Measurements from ENCODE around the gene C18orf63. TPM values are rescaled to one million over a fixed set of nuclear protein-coding genes. Genes with fewer than 3 reads are reported as not detected.

C18orf63 gene
- not detected for total RNA-seq

DNA sequence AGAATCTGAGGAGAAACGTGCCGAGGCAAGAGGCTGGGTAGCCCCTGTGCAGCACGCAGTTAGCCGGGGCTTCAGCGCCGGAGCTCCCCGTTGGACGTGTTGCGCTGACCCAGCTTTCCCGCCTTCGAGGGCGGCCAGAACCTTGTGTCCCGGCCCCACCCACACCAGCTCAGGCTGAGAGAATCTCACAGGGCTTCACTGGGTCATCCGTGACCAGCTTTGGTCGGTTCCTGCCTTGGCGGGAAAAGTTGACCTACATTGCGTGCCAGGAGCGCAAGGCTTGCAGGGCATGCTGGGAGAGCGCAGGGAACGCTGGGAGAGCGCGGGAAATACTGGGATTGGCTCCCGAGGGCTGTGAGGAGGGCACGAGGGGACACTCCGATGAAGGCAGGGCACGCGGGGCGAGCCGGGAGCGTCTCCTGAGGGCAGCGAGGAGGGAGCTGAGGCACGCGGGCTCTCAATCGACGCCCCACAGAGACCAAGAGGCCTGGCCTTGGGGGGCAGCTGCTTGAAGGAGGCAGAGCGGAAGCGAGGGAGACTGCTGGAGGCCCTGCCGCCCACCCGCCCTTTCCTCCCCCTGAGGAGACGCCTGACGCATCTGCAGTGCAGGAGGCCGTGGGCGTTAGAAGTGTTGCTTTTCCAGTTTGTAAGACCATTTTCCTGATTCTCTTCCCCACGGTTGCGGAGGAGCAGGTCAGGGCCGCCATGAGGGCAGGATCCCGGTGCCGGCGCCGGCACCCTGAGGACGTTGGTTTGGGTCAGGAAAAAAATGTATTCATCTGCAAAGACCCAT lies at the start of gene C18orf63:
Gene C18orf63, plus strand, starts transcription at position 376 of the 793 bp plus-strand sequence. CDS start 2,027 bp downstream, outside the sequence.
- no peak for DNase-seq

DNA sequence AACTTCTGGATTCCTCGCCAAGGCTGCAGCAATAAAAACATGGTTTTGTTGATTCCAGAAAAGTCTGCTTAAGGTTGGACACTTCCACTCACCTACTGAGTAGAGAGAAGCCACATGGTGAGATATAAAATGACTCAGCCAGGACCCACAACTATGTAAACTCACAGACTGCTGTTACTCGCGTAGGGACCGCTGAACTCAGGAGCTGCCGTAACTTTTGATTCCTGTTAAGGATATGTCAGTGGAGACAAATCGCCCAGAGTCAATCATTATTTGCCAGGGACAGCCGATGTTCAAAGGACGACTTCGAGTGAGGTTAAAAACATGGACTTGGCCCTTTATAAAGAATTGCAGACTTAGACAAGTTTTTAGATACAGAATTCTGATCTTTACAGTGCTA lies 49.5 kb upstream of the C18orf63 start:
- Histone ChIP-seq H3K36me3 (replicated peaks in 1 of 2; ENCODE audit: insufficient read depth in 1 of 2, low read depth in 2 of 2) (peaks cover 0 to 5% of the 10 kb centered on the region in 2 donors), H3K4me1 (peaks cover 43% of the 10 kb centered on the region), H3K9me3 (no peaks in the 10 kb centered on the region), H3K27ac (peak overlapping the region in 3 of 4 donors; percentile 15 to 51 (median 45)), H3K4me3 (no peak overlapping the region), H3K27me3 (no peaks in the 10 kb centered on the region)
- WGBS, 2 donors: 21 to 48% methylated on average over 9 of the region's 9 CpGs
- DNase-seq (no peak), ATAC-seq (no peak)
- intact Hi-C loops (cut with DNase I): no loop called here
- TF ChIP-seq, protein P1, sequence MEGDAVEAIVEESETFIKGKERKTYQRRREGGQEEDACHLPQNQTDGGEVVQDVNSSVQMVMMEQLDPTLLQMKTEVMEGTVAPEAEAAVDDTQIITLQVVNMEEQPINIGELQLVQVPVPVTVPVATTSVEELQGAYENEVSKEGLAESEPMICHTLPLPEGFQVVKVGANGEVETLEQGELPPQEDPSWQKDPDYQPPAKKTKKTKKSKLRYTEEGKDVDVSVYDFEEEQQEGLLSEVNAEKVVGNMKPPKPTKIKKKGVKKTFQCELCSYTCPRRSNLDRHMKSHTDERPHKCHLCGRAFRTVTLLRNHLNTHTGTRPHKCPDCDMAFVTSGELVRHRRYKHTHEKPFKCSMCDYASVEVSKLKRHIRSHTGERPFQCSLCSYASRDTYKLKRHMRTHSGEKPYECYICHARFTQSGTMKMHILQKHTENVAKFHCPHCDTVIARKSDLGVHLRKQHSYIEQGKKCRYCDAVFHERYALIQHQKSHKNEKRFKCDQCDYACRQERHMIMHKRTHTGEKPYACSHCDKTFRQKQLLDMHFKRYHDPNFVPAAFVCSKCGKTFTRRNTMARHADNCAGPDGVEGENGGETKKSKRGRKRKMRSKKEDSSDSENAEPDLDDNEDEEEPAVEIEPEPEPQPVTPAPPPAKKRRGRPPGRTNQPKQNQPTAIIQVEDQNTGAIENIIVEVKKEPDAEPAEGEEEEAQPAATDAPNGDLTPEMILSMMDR (IDR thresholded peaks at IDR 0.05): no peak
- TF ChIP-seq POLR2A (IDR thresholded peaks at IDR 0.05): no peak

More for the DNA sequence above, at the start of gene C18orf63:
- H3K27ac ChIP-seq: peak within 1 kb of the TSS in 2 of 4 donors; percentile 20 to 39
- intact Hi-C loops (cut with DNase I): no loop called here
- H3K27me3 ChIP-seq: no peaks in the 10 kb centered on the region
- no peaks in the 10 kb centered on the region for H3K9me3 ChIP-seq
- no peak for TF ChIP-seq POLR2A (IDR thresholded peaks at IDR 0.05)
- TF ChIP-seq, protein P1 (IDR thresholded peaks at IDR 0.05): no peak
- 92 to 93% methylated on average over 50 of the region's 51 CpGs for WGBS, 2 donors
- no peaks in the 10 kb centered on the region for H3K36me3 ChIP-seq (replicated peaks in 1 of 2; ENCODE audit: insufficient read depth in 1 of 2, low read depth in 2 of 2)
- no peak for ATAC-seq
- no peak within 1 kb of the TSS for H3K4me3 ChIP-seq
- peaks cover 8% of the 10 kb centered on the region for H3K4me1 ChIP-seq

DNA sequence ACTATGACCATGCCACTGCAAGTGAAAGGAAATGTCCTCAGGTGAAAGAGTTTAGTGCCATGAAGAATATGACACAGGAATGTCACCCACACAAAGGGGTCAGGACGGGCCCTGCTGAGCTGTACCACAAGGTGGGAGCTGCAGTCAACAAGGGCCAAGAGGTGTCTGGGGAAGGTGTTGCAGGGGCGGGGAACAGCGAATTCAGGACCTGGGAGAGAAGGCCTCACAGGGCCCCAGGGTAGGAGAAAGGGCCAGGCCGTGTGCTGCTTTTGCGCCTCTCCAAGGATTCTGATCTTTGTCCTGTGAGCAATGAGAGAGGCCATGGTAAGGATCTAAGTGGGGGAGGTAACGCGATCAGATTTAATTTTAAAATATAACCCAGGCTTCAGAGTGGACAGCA lies 47.5 kb upstream of the C18orf63 start:
- peaks cover 62% of the 10 kb centered on the region for H3K4me1 ChIP-seq
- peak overlapping the region in 1 of 4 donors; percentile 20 for H3K27ac ChIP-seq
- no peak overlapping the region for H3K4me3 ChIP-seq
- intact Hi-C loops (cut with DNase I): no loop called here
- no peak for ATAC-seq
- H3K36me3 ChIP-seq (replicated peaks in 1 of 2; ENCODE audit: insufficient read depth in 1 of 2, low read depth in 2 of 2): no peaks in the 10 kb centered on the region
- no peak for TF ChIP-seq POLR2A (IDR thresholded peaks at IDR 0.05)
- TF ChIP-seq, protein P1 (IDR thresholded peaks at IDR 0.05): no peak
- no peaks in the 10 kb centered on the region for H3K27me3 ChIP-seq
- DNase-seq: no peak
- WGBS, 2 donors: 81 to 90% methylated on average over 7 of the region's 7 CpGs
- H3K9me3 ChIP-seq: no peaks in the 10 kb centered on the region

DNA sequence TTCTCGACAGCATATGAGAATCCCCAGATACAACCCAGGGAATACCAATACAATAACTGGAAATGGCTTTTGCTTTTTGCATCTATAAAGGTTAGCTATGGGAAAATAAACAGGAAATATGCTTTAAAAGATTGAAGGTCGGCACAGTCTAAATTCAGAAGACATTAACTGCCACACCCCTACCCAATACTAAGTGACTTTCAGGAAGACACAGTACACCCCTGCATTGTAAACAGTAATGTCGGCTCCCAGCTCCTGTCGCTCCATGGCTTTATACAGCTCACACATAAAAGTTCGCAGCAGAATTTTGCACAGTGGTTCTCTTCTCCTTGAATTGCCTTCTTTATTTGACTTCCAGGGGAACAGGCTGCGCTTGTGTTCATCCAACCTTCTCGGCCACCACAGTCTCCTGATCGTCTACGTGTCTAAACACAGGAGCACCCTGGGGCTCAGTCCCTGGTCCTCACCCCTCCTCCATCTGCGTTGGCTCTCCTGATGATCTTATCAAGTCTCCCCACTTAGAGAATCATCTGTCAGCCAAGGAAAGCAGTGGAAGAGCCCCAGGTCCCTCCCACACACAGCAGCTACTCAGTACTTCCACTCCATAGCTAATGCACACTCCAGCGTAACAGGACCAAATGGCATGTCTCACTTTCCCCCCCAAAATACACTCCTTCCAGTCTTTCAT lies 46.6 kb upstream of the C18orf63 start:
- no peak for DNase-seq
- H3K36me3 ChIP-seq (replicated peaks in 1 of 2; ENCODE audit: insufficient read depth in 1 of 2, low read depth in 2 of 2): no peaks in the 10 kb centered on the region
- WGBS, 2 donors: 54 to 68% methylated on average over 11 of the region's 11 CpGs
- peaks cover 71% of the 10 kb centered on the region for H3K4me1 ChIP-seq
- no peaks in the 10 kb centered on the region for H3K9me3 ChIP-seq
- intact Hi-C loops (cut with DNase I): no loop called here
- H3K27me3 ChIP-seq: no peaks in the 10 kb centered on the region
- H3K27ac ChIP-seq: peak overlapping the region in 1 of 4 donors; percentile 20
- ATAC-seq: no peak
- H3K4me3 ChIP-seq: no peak overlapping the region
- TF ChIP-seq, protein P1 (IDR thresholded peaks at IDR 0.05): no peak
- TF ChIP-seq POLR2A (IDR thresholded peaks at IDR 0.05): no peak
